ENCODE measurements around the gene FCGR3B.
"Not testable (repeated sequence)": the region's sequence is repeated elsewhere in the genome, so short reads cannot be mapped to it uniquely, and the experiment has no call there.

FCGR3B gene

DNA sequence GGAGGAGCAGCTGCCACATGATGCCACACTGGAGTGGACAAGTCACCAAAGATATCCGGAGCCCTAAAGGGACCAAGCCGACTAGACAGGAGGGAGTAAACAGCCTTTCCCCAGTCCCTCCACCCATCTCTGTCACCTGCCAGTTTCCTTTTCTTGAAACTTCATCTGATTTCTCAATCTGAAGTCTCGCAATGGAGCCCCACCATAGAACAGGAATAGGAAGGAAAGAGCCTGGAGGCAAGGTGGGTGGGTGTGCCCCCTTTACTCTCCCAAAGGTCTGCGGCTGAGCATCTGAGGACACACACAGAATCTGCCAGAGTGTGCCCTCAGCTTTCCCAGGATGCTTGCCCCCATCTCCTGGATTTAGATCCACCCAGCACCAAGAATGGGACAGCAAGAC, at the start of gene FCGR3B:
FCGR3B (minus strand) TSS at position 101 of the 400 bp plus-strand sequence; CDS start at position 19, 82 bp downstream.
- no peak for DNase-seq

DNA sequence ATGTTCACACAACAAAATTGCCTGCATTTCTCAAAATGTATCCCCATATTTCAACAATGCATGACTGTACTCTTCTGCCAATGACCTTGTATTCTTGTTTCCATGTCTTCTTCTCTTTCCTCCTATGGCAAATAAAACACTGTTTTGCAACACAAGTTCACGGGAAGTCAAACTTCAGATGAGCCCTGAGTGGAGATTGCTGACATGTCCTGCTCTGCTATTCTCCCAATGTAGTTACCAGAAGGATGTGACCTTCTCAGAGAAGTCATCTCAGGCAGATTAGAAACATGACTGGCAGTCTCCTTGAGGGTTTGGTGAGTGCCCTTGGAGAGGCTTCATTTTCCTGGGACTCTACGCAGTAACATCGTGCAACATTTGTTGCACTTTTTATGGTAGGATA, 47.5 kb upstream of the FCGR3B start:
- no peak for DNase-seq

DNA sequence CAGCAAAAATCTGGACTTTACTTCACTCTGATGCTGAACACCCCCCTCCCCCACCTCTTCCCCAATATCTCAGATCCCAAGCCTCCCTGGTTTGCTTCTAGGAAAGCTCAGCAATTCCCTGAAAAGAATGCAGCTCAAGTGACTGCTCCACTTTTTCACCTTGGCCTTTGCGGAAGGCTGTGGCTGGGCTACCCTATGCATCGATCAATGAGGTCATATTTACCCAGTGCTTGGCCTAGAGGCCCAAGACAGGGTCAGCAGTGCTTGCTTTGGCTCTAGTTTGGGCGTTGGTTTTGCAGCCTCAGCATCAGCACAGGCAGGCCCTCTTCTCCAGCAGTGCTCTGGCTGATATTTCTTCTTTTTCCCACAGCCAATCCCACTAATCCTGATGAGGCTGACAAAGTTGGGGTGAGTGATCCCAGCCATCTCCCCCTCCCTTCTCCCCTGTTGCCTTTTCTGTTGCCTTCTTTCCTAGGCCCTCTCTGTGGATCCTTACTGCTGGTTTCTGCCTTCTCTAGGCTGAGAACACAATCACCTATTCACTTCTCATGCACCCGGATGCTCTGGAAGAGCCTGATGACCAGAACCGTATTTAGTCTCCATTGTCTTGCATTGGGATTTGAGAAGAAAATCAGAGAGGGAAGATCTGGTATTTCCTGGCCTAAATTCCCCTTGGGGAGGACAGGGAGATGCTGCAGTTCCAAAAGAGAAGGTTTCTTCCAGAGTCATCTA, 46.1 kb upstream of the FCGR3B start:
- no peak for DNase-seq

DNA sequence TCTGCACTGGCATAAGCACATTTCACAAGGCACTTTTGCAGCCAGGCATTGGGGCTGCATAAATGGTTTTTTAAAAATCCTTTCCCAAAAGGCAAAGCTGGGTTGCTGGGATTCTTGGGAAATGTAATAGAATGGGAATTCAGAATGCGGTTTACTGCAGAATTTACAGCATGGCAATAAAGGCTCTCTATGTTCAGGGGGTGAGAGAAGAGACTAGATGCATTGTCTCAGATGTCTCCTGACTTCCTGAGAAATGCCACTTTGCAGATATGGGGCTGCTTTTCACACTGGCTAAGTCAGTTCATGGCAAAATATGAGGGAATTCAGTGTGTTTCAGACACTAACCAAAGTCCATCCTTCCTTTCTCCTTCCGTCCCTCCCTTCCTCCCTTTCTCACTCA, 45.5 kb upstream of the FCGR3B start:
- no peak for DNase-seq

DNA sequence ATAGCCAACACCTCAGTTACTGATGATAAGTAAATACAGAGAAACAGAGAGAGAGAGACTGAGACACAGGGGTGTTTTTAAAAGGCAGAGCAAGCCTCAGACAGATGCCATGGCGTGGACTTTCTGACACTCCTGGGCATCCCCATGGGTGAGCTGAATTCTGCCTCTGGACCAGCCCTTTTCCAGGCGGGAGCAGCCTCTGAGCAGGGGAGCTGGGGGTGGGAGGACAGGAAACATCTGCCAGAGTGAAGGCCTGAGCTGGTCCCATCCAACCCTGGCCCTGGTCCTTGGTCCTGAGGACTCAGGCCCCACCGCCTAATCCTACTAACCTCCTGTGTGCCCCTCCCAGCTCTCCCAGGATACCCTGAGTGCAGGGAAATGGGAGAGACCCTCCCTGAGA, 43.9 kb upstream of the FCGR3B start:
- DNase-seq, result not testable (repeated sequence)

DNA sequence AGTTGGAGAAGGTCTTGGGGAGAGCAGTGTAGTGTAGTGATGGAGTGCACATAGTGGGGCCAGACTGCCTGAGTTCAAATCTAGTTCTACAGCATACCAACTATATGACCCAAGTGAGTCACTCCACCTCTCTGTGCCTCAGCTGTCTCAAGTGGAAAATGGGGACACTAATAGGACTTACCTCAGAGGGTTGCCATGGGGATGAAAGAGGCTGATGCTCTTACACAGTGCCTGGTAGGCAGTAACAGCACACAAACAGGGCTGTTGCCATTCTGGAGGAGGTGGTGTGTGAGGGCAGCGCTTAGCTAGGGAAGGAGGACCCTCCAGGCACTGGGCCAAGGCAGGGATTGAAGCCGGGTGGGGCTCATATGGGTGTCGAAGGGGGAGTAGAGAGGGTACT, 43.5 kb upstream of the FCGR3B start:
- not testable (repeated sequence) for DNase-seq

DNA sequence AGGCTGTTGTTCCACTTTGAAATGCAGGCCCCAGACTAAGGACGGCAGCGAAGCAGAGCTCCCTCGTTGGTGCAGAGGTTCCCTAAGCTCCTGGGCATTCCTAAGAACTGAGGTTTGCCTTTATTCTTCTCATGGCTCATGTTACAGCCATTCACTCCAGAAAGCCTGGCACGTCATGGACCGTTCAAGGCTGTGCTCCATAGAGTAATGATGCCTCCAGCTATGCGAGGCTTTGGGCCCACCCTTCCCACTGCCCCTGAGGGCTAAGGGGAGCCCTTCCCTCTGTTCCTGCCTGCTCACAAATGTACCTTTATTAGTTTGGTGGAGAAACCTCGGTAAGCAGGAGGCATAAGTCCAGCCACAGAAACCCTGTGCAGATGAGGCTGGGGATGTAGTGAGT, 42.5 kb upstream of the FCGR3B start:
- DNase-seq, result not testable (repeated sequence)

DNA sequence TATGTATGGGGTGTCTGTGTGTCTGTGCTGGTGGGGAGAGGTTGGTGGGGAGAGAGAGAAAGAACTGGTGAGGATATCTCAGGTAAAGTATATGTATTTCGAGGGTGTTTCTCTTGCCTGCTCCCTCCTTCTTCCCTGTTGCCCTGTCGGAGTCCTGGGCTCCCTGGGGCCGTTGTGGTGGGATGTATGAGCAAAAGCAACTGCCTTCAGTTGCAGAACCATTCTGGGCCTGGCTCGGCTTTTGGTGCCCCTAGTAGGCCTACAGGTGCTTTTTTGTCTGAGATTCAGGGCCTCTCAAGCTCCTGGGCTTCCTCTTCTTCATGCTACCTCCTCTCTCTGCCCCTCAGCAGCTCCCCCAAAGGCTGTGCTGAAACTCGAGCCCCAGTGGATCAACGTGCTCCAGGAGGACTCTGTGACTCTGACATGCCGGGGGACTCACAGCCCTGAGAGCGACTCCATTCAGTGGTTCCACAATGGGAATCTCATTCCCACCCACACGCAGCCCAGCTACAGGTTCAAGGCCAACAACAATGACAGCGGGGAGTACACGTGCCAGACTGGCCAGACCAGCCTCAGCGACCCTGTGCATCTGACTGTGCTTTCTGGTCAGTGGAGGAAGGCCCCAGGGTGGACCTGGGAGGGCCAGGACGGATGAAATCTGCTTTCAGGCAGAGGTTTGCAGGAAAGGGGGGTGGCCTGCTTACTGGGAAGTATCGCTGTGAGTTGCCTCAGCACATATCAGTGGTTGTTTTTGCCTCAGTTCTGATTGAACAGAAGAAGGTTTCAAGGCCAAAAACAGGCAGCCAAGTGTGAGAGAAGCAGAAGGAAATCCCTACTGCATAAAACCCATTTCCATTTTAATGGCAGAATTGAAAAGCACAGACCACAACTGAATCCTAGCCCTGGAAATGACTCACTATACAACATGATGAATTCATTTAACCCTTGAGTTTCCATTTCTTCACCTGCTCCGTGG, 40.4 kb upstream of the FCGR3B start:
- not testable (repeated sequence) for DNase-seq

DNA sequence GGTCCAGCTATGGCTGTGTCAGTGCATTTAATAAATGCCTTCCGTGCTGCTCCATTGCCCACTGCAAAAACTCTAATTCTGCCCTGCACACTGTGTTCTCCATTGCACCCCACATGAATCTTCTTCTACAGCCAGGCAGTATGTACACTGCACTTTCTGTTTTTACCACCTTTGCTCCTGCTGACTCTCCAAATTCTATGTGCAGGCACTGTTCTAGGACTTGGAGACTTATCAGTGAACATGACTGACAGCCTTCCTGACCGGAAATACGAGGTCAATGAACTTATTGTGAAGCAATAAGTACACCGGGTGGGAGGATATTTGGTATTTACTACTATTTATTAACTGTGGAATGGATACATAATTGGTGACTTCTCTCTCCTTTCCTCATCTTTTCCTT, 33.7 kb upstream of the FCGR3B start:
- DNase-seq, result not testable (repeated sequence)

DNA sequence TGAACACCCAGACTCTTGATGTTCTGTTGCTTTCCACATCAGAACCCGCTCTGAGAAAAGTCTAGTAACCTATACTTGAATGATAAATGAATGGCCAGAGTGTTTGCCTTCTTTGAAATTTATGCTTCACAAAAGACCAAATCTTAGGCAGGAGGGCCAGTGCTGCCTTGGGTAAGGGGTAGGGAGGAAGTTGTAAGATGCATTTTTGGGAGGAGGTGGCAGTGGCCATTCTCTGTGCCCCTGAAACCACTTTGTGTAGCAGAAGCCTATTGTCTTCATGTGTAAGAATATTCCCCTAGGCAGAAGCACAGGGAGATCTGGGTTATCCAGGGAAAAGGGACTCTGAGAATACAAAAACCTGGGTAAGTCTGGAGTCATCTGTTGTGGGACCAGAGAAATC, 32.6 kb upstream of the FCGR3B start:
- not testable (repeated sequence) for DNase-seq

DNA sequence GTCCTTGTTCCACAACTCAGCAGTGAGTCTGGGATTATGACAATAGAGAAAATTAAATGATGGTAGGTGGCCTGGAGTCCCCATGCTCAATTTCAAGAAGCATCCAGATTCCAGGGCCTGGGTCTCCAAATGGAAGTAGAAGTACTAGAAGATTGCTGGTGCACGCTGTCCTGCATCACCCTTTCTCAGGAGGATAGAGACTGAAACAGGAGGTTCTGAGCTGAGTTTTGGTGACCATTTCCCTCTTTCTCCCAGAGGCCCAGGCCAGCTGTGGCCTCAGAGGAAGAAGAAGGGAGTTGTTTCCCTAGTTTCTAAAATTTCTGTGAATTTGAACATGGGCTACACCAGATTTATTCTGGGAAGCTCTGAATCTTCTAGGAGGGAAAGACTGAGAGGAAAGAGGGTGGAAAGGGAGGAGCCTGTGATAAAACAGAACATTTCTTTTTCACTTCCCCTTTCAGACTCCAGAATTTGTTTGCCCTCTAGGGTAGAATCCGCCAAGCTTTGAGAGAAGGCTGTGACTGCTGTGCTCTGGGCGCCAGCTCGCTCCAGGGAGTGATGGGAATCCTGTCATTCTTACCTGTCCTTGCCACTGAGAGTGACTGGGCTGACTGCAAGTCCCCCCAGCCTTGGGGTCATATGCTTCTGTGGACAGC, 31.8 kb upstream of the FCGR3B start, which contains the start of gene FCGR2B:
FCGR2B (plus strand) TSS at position 460 of the 656 bp plus-strand sequence; CDS start at position 559, 99 bp downstream.
- DNase-seq, result not testable (repeated sequence)

DNA sequence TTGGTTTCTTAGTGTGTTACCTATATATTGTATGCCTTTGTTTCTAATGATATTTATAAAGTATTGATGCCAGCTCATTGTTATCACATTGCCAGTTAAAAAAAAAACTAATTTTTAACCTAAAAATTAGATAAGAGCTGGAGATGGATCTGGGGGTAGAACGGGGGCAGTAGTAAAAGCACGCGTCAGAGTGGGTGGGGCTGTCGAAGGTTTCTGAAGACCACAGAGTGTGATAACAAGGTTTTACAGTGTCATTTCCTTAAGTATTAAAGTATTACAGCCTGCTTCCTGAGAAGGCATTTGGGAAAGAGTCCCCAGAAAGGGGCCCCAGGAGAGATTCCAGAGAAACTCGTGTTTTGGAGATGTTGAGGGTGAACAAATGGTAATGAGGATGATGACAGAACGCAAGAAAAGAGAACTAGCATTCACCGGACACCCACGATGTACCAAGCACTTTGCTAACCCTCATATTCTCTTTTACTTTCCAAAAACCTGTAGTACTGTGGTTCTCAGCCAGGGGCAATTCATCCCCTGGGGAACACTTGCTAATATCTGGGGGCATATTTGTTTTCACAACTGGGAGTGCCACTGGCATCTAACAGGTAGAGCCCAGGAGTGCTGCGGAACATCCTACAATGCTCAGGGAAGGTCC, 30.8 kb upstream of the FCGR3B start:
- DNase-seq, result not testable (repeated sequence)

DNA sequence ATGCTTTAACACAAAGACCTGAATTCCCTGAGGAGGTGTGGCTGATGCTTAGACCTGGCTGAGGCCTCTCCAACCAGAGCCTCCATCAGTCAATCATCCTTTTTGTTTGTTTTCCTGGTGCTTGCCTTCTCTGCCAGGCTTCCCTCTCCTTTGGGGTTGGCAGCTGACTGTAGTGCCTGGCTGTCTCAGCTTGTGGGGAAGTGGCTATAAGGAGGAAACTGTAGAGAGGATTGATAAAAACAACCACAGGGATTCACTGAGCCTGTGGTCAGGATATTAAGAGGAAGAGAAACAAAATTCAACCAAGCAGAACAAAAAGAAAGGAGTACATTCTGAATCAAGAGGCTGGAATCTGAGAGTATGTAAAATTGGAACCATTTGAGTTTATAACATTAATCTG, 27.5 kb upstream of the FCGR3B start:
- not testable (repeated sequence) for DNase-seq

DNA sequence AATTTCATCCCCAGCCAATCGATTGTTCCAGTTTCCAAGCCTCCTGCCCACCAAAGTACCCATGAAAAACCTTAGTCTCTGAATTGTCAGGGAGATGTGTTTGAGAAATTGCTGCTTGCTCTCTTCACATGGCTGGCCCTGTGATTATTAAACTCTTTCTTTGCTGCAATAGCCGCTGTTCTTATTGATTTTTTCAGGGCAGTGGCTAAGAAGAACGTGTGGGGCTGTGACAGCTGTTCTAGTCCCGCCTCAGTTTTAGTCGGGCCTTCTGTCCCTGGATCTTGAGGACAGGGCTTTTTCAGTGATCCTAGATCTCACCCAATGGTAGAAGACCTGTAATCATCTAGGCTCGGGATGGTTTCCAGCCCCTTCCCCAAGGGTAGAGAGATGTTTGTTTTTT, 23.0 kb upstream of the FCGR3B start:
- not testable (repeated sequence) for DNase-seq

DNA sequence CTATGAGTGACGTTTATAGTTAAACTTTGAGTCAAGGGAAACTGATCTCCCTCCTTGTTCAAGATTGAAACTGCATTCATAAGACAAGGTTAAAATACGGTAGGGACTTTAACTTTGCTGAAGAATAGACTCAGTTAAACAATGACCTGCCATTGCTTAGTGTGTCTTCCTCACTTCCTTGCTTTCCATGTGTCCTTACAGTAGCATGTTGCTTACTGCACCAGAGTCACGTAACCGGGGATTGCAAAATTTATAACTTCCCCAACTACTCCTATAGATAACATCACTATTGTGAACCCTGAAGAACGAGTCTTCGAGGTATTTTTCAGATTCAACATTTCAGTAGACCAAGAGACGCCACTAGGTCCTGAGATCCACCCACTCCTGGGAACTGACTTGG, 22.6 kb upstream of the FCGR3B start:
- DNase-seq, result not testable (repeated sequence)

DNA sequence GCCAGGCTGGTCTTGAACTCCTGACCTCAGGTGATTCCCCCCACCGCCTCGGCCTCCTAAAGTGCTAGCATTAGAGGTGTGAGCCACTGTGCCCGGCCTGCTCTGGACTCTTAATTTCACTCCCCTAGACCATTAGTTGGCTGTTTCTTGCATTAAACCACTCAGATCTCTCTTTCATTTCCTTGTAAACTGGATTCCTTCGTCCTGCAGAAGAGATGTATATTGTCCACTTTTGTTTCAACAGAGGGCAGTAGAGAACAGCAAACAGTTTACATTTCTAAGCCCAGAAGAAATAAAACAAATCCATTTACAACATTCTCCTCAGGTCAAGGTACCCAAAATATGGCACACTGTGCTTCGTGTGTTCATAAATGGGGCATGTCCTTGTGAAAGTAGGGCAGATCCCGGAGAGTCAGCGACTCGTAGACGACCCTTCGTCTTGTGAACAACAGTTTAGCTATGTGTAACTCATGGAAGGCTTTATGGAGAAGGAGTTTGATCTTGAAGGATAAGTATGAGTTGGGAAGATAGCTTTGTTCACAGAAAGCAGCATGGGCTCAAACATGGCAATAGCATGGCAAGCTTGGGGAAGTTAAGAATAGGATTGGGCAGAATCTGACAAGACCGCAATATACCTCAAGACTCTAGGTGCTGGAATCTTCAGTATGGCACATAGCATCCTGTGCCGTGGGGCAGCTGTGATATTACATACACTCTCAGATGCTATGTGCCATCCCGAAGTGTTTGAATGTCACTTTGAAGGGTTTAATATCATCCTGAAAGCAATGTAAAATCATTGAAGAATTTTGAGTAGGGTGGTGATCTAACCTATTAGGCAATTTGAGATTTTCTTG, 16.8 kb upstream of the FCGR3B start:
- not testable (repeated sequence) for DNase-seq

DNA sequence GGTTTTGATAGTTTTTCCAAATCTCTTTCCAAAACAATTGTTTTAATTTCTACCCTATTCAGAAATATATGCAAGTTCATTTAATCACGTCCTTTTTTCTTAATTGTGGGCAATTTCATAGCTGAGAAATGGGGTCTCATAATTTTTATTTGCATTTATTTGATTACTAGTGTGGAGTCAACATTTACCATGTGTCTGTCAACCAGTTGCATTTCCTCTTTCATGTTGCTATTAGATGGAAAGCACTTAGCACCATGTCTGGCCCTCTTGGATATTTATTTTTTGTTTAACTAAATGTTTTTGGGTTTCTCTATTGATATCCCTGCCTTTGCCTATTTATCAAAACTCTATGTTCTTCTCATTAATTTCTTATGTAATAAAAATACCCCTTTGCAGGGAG, 13.9 kb upstream of the FCGR3B start:
- DNase-seq, result not testable (repeated sequence)

DNA sequence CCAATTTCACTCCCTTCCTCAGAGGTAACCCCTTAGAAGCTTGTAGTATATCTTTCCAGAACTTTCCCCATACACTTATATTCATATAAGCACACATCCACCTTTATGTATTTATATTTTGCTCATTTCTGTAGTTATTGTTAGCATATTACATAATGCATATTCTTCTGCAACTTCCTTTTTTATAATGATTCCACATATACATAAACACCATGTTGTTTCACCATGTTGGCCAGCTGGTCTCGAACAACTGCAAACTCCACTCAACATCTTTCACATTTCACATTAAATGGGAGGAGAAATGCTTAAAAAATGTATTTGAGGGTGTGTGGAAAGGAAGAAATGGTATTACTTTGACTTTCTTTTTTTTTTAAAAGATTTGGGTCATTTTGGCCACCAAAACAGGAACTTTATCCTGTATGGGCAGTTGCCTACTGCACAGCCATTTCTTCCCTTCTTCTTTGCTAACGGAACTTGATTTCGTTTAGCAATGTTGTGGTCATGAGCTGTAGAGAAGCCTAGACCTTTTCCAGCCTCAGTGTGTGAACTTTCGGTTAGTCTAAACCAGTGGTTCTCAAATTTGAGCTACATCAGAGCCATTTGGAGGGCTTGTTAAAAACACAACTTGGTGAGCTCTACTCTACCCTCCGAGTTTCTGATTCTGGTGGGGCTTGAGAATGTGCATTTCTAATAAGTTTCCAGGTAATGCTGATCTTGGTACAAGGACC, 12.7 kb upstream of the FCGR3B start:
- not testable (repeated sequence) for DNase-seq

DNA sequence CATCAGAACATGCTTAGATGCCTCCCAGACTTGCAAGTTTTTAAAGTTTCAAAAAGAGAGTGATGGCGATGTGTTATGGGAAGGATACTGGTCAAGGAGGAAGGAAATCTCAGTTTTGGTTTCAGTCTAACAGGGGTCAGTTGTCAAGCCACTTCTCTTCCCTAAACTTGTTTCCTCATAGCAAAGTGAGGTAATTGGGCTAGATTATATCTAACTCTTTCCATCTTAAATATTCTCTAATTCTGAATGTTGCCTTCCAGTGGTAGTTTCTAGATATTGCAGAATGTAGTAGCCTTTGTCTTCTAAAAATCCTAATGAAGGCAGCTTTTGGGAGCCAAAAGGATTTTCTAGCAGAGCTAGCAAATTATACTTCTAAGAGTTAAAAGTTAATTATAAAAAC, 11.7 kb upstream of the FCGR3B start:
- DNase-seq, result not testable (repeated sequence)

DNA sequence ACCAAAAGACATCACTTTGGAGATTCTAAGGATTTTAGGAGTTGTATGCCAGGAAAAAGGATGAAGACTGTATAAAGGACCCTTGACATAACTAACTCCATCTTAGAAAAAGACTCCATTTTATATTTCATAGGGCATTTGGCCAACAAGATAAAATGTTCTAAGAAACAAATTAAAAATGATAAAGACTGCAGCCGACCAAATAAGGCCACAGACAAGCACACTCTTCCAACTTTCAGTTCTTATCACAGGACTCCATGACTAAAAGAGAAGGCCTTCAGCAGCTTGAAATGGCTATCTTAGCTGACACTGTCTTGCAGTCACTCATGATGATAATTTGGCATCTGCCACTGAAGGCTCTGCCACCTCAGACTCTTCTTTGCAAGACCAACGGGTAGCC, 8.2 kb upstream of the FCGR3B start:
- not testable (repeated sequence) for DNase-seq

All from activated naive CD4-positive, alpha-beta T cell treated with Interleukin-2 at 50 U/mL for 16 hours (primary cell).